HepG2 (cell line): ENCODE results near the gene HACL1. TPM values are rescaled to one million over a fixed set of nuclear protein-coding genes. Genes with fewer than 3 reads are reported as not detected.

Experiments used
- ARID2 ChIP-seq: sonication (generic); formaldehyde crosslinking; IDR thresholded peaks from 2 replicates; pipeline ENCODE4 v1.8.1; 2022; ENCODE audit warnings: mild to moderate bottlenecking, missing genetic modification reagents, borderline replicate concordance
- ARNT2 ChIP-seq: sonication (generic); formaldehyde crosslinking; IDR thresholded peaks from 2 replicates; pipeline ENCODE4 v1.8.0; 2022; ENCODE audit warnings: mild to moderate bottlenecking, low read depth, missing genetic modification reagents, moderate library complexity
- BCL6 ChIP-seq: IDR thresholded peaks from 2 replicates; pipeline ENCODE4 v1.6.1; 2016; ENCODE audit warnings: missing genetic modification reagents, missing compliant biosample characterization
- EEA1 ChIP-seq: sonication (generic); formaldehyde crosslinking; IDR thresholded peaks from 2 replicates; pipeline ENCODE4 v1.5.1; 2020; ENCODE audit warnings: mild to moderate bottlenecking, missing genetic modification reagents, borderline replicate concordance
- MIER3 ChIP-seq: IDR thresholded peaks from 2 replicates; pipeline ENCODE4 v1.6.1; 2016; ENCODE audit warnings: missing compliant biosample characterization, borderline replicate concordance
- RBAK ChIP-seq: sonication (generic); formaldehyde crosslinking; IDR thresholded peaks from 2 replicates; pipeline ENCODE4 v1.5.1; 2020; ENCODE audit warnings: mild to moderate bottlenecking, missing genetic modification reagents
- SMC3 ChIP-seq: IDR thresholded peaks from 2 replicates; pipeline ENCODE4 v1.6.1; 2011; ENCODE audit warnings: low read length, improper control_type of control experiment
- TMF1 ChIP-seq: sonication (generic); formaldehyde crosslinking; IDR thresholded peaks from 2 replicates; pipeline ENCODE4 v1.8.1; 2022; ENCODE audit warnings: low read depth, missing genetic modification reagents
- ZBTB1 ChIP-seq: sonication (generic); formaldehyde crosslinking; IDR thresholded peaks from 2 replicates; pipeline ENCODE4 v1.4.0; 2020; ENCODE audit warnings: missing genetic modification reagents, borderline replicate concordance
- ZBTB7B ChIP-seq: sonication (generic); formaldehyde crosslinking; IDR thresholded peaks from 2 replicates; pipeline ENCODE4 v1.4.0; 2020; ENCODE audit warnings: missing genetic modification reagents
- ZNF326 ChIP-seq: sonication (generic); formaldehyde crosslinking; IDR thresholded peaks from 2 replicates; pipeline ENCODE4 v1.4.0; 2020; ENCODE audit warnings: missing genetic modification reagents, borderline replicate concordance
- polyA plus RNA-seq, 8 experiments: library from polyadenylated mRNA; depleted of rRNA in 3 of 8; stranded (reverse) in 7 of 8; unstranded in 1 of 8; fragments of >200 nt; fragmentation: Illumina TruSeq in 4 of 8; extraction: Trizol in 4 of 8; gene quantifications; 2 replicates each; pipeline versions ENCODE4 v1.2.1 to v1.2.3, GENCODE V29; 2011 to 2016; ENCODE audit warnings: low read depth in 4 of 8, missing spikeins in 1 of 8, mixed read lengths in 1 of 8; ENCODE audit not compliant: insufficient read depth in 1 of 8
- total RNA-seq, 5 experiments: library from RNA; depleted of rRNA; stranded (reverse); fragments of >200 nt; fragmentation: Illumina TruSeq; extraction: Trizol; gene quantifications; 2 replicates each; pipeline ENCODE4 v1.2.3, GENCODE V29; 2016; ENCODE audit warnings: low read depth in 1 of 5
- TF ChIP-seq, protein P1 (sequence below): sonication (generic); formaldehyde crosslinking; IDR thresholded peaks from 2 replicates; pipeline ENCODE4 v1.4.0; 2020; ENCODE audit warnings: missing genetic modification reagents, mild to moderate bottlenecking, borderline replicate concordance
- TF ChIP-seq, protein P2 (sequence below): sonication (generic); formaldehyde crosslinking; IDR thresholded peaks from 2 replicates; pipeline ENCODE4 v1.8.1; 2023; ENCODE audit warnings: mild to moderate bottlenecking, missing genetic modification reagents
- TF ChIP-seq, protein P3 (sequence below): IDR thresholded peaks from 2 replicates; pipeline ENCODE4 v1.6.1; 2016; ENCODE audit warnings: missing genetic modification reagents, missing compliant biosample characterization
- TF ChIP-seq, protein P4 (sequence below): sonication (generic); formaldehyde crosslinking; IDR thresholded peaks from 2 replicates; pipeline ENCODE4 v1.4.0; 2020; ENCODE audit warnings: missing genetic modification reagents, borderline replicate concordance
- TF ChIP-seq, protein P5 (sequence below): sonication (generic); formaldehyde crosslinking; IDR thresholded peaks from 2 replicates; pipeline ENCODE4 v1.8.0; 2022; ENCODE audit warnings: mild to moderate bottlenecking, missing genetic modification reagents, borderline replicate concordance

HACL1 gene
- total and polyA plus RNA-seq, 2 of the 13 experiments (the other 11 are each of a cell fraction or from before 2014, with no cell fraction given), result 22.1 to 25.7 TPM

DNA sequence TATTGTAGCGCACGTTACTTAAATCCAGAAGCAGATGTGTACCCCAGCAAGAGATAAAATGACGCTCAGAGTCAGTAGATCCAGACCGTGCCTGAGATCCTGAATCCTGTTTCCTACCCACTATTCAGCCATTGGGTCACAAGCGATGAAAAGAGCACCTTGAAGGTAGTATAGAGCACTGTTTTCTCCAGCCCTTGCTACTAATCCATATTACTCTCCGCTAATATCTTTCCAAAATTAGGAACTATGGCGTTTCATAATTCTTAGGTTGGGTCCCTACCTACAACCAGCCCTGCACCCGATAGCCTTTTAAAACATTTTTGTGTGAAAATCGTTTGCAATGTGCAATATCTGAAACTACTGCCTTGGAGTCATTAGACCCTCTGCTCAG is 772 bp upstream of the HACL1 start (continued):
- TF ChIP-seq, protein P1, sequence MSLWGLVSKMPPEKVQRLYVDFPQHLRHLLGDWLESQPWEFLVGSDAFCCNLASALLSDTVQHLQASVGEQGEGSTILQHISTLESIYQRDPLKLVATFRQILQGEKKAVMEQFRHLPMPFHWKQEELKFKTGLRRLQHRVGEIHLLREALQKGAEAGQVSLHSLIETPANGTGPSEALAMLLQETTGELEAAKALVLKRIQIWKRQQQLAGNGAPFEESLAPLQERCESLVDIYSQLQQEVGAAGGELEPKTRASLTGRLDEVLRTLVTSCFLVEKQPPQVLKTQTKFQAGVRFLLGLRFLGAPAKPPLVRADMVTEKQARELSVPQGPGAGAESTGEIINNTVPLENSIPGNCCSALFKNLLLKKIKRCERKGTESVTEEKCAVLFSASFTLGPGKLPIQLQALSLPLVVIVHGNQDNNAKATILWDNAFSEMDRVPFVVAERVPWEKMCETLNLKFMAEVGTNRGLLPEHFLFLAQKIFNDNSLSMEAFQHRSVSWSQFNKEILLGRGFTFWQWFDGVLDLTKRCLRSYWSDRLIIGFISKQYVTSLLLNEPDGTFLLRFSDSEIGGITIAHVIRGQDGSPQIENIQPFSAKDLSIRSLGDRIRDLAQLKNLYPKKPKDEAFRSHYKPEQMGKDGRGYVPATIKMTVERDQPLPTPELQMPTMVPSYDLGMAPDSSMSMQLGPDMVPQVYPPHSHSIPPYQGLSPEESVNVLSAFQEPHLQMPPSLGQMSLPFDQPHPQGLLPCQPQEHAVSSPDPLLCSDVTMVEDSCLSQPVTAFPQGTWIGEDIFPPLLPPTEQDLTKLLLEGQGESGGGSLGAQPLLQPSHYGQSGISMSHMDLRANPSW (CRISPR knock-in tag), result peak; percentile 54; the same call in 1 of the 2 replicates
- TF ChIP-seq EEA1 (0 out of 2 replicates have a peak, but pooled peaks have one; percentile 7), ZBTB1 (CRISPR knock-in tag) (no peak), ARID2 (CRISPR knock-in tag) (peak; percentile 74; the same call in 1 of the 2 replicates), RBAK (no peak), SMC3 (no peak), ZBTB7B (CRISPR knock-in tag) (no peak), MIER3 (CRISPR knock-in tag) (no peak), ZNF326 (CRISPR knock-in tag) (no peak), ARNT2 (CRISPR knock-in tag) (no peak), BCL6 (CRISPR knock-in tag) (no peak), TMF1 (CRISPR knock-in tag) (no peak)
- TF ChIP-seq, protein P2, sequence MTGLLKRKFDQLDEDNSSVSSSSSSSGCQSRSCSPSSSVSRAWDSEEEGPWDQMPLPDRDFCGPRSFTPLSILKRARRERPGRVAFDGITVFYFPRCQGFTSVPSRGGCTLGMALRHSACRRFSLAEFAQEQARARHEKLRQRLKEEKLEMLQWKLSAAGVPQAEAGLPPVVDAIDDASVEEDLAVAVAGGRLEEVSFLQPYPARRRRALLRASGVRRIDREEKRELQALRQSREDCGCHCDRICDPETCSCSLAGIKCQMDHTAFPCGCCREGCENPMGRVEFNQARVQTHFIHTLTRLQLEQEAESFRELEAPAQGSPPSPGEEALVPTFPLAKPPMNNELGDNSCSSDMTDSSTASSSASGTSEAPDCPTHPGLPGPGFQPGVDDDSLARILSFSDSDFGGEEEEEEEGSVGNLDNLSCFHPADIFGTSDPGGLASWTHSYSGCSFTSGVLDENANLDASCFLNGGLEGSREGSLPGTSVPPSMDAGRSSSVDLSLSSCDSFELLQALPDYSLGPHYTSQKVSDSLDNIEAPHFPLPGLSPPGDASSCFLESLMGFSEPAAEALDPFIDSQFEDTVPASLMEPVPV (CRISPR knock-in tag), result peak; percentile 76; the same call in 1 of the 2 replicates
- TF ChIP-seq, protein P3, sequence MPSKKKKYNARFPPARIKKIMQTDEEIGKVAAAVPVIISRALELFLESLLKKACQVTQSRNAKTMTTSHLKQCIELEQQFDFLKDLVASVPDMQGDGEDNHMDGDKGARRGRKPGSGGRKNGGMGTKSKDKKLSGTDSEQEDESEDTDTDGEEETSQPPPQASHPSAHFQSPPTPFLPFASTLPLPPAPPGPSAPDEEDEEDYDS (CRISPR knock-in tag), result peak; percentile 2; the same call in 1 of the 2 replicates
- TF ChIP-seq, protein P4, sequence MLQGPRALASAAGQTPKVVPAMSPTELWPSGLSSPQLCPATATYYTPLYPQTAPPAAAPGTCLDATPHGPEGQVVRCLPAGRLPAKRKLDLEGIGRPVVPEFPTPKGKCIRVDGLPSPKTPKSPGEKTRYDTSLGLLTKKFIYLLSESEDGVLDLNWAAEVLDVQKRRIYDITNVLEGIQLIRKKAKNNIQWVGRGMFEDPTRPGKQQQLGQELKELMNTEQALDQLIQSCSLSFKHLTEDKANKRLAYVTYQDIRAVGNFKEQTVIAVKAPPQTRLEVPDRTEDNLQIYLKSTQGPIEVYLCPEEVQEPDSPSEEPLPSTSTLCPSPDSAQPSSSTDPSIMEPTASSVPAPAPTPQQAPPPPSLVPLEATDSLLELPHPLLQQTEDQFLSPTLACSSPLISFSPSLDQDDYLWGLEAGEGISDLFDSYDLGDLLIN (CRISPR knock-in tag), result no peak
- TF ChIP-seq, protein P5, sequence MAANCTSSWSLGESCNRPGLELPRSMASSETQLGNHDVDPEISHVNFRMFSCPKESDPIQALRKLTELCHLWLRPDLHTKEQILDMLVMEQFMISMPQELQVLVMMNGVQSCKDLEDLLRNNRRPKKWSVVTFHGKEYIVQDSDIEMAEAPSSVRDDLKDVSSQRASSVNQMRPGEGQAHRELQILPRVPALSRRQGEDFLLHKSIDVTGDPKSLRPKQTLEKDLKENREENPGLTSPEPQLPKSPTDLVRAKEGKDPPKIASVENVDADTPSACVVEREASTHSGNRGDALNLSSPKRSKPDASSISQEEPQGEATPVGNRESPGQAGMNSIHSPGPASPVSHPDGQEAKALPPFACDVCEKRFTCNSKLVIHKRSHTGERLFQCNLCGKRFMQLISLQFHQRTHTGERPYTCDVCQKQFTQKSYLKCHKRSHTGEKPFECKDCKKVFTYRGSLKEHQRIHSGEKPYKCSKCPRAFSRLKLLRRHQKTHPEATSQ (CRISPR knock-in tag), result peak; percentile 12; the same call in 1 of the 2 replicates
